ENCODE data around the gene DDN. TPM values are rescaled to one million over a fixed set of nuclear protein-coding genes. Genes with fewer than 3 reads are reported as not detected.

The DDN gene
- total RNA-seq, 2 donors from 2014 or later, result 0.17 to 0.21 TPM

GRCh38 chr12:49020441-49020840, 21.3 kb upstream of the DDN start:
- peaks cover 11% of the 10 kb centered on the region for H3K36me3 ChIP-seq
- DNase-seq, result no peak
- H3K4me3 ChIP-seq, result no peak overlapping the region
- H3K4me1 ChIP-seq, result peaks cover 5% of the 10 kb centered on the region
- no peaks in the 10 kb centered on the region for H3K27me3 ChIP-seq
- H3K9me3 ChIP-seq, result no peaks in the 10 kb centered on the region
- intact Hi-C loops (cut with DNase I), result no loop called here
- H3K9ac ChIP-seq (ENCODE audit: low read depth in 2 of 2, low read length in 2 of 2), result no peak overlapping the region
- H3K27ac ChIP-seq, result no peak overlapping the region
- no peak for TF ChIP-seq CTCF (IDR thresholded peaks at IDR 0.05)

- H3K9ac ChIP-seq (ENCODE audit: low read depth in 2 of 2, low read length in 2 of 2), result no peak overlapping the region
- TF ChIP-seq CTCF (IDR thresholded peaks at IDR 0.05), result no peak
- intact Hi-C loops (cut with DNase I), result no loop called here
- H3K4me1 ChIP-seq, result peaks cover 5% of the 10 kb centered on the region
- no peak overlapping the region for H3K4me3 ChIP-seq
- DNase-seq, result no peak
- H3K9me3 ChIP-seq, result no peaks in the 10 kb centered on the region
- H3K27ac ChIP-seq, result peak overlapping the region; percentile 91
- peaks cover 4% of the 10 kb centered on the region for H3K36me3 ChIP-seq
- no peaks in the 10 kb centered on the region for H3K27me3 ChIP-seq
Observed at GRCh38 chr12:49019443-49020324, 20.5 kb upstream of the DDN start.

GRCh38 chr12:49019120-49019430, 19.9 kb upstream of the DDN start:
- H3K9ac ChIP-seq (ENCODE audit: low read depth in 2 of 2, low read length in 2 of 2), result peak overlapping the region; percentile 66 to 93
- no peak for DNase-seq
- H3K4me1 ChIP-seq, result peaks cover 5% of the 10 kb centered on the region
- TF ChIP-seq CTCF (IDR thresholded peaks at IDR 0.05), result no peak
- intact Hi-C loops (cut with DNase I), result no loop called here
- peak overlapping the region; percentile 91 for H3K27ac ChIP-seq
- no peaks in the 10 kb centered on the region for H3K27me3 ChIP-seq
- no peaks in the 10 kb centered on the region for H3K9me3 ChIP-seq
- H3K36me3 ChIP-seq, result peaks cover 4% of the 10 kb centered on the region
- H3K4me3 ChIP-seq, result peak overlapping the region; percentile 78

- Histone ChIP-seq H3K9me3 (no peaks in the 10 kb centered on the region), H3K4me3 (peak within 1 kb of the TSS; percentile 78), H3K27ac (peak within 1 kb of the TSS; percentile 91), H3K9ac (ENCODE audit: low read depth in 2 of 2, low read length in 2 of 2) (peak within 1 kb of the TSS; percentile 84 to 93), H3K4me1 (peaks cover 5% of the 10 kb centered on the region), H3K27me3 (no peaks in the 10 kb centered on the region), H3K36me3 (peaks cover 4% of the 10 kb centered on the region)
- intact Hi-C loops (cut with DNase I), result no loop called here
- peak; percentile 31 for TF ChIP-seq CTCF (IDR thresholded peaks at IDR 0.05)
- DNase-seq, result peak; percentile 96
Observed at GRCh38 chr12:49018261-49019119, 19.3 kb upstream of the DDN start, which contains the start of gene PRKAG1. Gene PRKAG1 (minus strand): TSS chr12:49018776. CDS start chr12:49018740, 36 bp downstream.

GRCh38 chr12:49017891-49018260, 18.7 kb upstream of the DDN start:
- no peak for DNase-seq
- Histone ChIP-seq H3K27ac (peak overlapping the region; percentile 91), H3K4me1 (peaks cover 5% of the 10 kb centered on the region), H3K9ac (ENCODE audit: low read depth in 2 of 2, low read length in 2 of 2) (peak overlapping the region; percentile 84 to 93), H3K27me3 (no peaks in the 10 kb centered on the region), H3K36me3 (peaks cover 4% of the 10 kb centered on the region), H3K4me3 (peak overlapping the region; percentile 78), H3K9me3 (no peaks in the 10 kb centered on the region)
- no peak for TF ChIP-seq CTCF (IDR thresholded peaks at IDR 0.05)
- intact Hi-C loops (cut with DNase I), result no loop called here
